Smooth muscle cell (in vitro differentiated cells): Measurements from ENCODE around the gene ZNF280D. TPM values are rescaled to one million over a fixed set of nuclear protein-coding genes. Genes with fewer than 3 reads are reported as not detected.

Experiments
- DNase-seq: peaks from one replicate; lab custom pipeline; 2025; ENCODE audit not compliant: unreplicated experiment; lab: John Stamatoyannopoulos, UW
- H2AFZ ChIP-seq: fragments of 200-600 bp; sonication (generic); 2 replicates; pipeline ENCODE4 v1.6.0; 2016; ENCODE audit warnings: antibody characterized with exemption, low read depth, mild to moderate bottlenecking
- H3F3A ChIP-seq: fragments of 200-600 bp; sonication (generic); 2 replicates; pipeline ENCODE4 v1.6.0; 2017; ENCODE audit warnings: antibody characterized with exemption, low read depth
- H3K27ac ChIP-seq: fragments of 200-600 bp; sonication (generic); 2 replicates; pipeline ENCODE4 v1.5.1; 2016; ENCODE audit warnings: low read depth, mild to moderate bottlenecking
- H3K27me3 ChIP-seq: fragments of 200-600 bp; sonication (generic); 2 replicates; pipeline ENCODE4 v1.6.1; 2016; ENCODE audit warnings: low read depth, mild to moderate bottlenecking
- H3K36me3 ChIP-seq: fragments of 200-600 bp; sonication (generic); 2 replicates; pipeline ENCODE4 v1.5.1; 2016; ENCODE audit warnings: low read depth
- H3K4me1 ChIP-seq: fragments of 200-600 bp; sonication (generic); 2 replicates; pipeline ENCODE4 v1.5.1; 2016; ENCODE audit warnings: low read depth
- H3K4me2 ChIP-seq: fragments of 200-600 bp; sonication (generic); 2 replicates; pipeline ENCODE4 v1.6.0; 2016; ENCODE audit warnings: mild to moderate bottlenecking
- H3K4me3 ChIP-seq: fragments of 200-600 bp; sonication (generic); 2 replicates; pipeline ENCODE4 v1.5.1; 2016; ENCODE audit warnings: mild to moderate bottlenecking
- H3K79me2 ChIP-seq: fragments of 200-600 bp; sonication (generic); 2 replicates; pipeline ENCODE4 v1.6.0; 2016; ENCODE audit warnings: low read depth, mild to moderate bottlenecking
- H3K9ac ChIP-seq: fragments of 200-600 bp; sonication (generic); 2 replicates; pipeline ENCODE4 v1.6.0; 2016; ENCODE audit warnings: low read depth
- H3K9me3 ChIP-seq: fragments of 200-600 bp; sonication (generic); replicated peaks from 2 replicates; pipeline ENCODE4 v1.5.1; 2016; ENCODE audit warnings: low read depth
- H4K20me1 ChIP-seq: fragments of 200-600 bp; sonication (generic); 2 replicates; pipeline ENCODE4 v1.6.0; 2016; ENCODE audit warnings: low read depth
- WGBS: methylation state at CpG from one replicate; pipeline ENCODE4 v1.1.7; 2016; ENCODE audit warnings: low lambda C conversion rate; 5-methylcytosine and 5-hydroxymethylcytosine counted together
- polyA plus RNA-seq: library from polyadenylated mRNA; unstranded; fragments of >200 nt; fragmentation: Nextera tagmentation; extraction: Ambion mirVana; gene quantifications from 2 replicates; pipeline ENCODE4 v1.2.1, GENCODE V29; 2016
- total RNA-seq: library from RNA; depleted of rRNA; stranded (reverse); fragments of >200 nt; gene quantifications from 2 replicates; pipeline ENCODE4 v1.2.3, GENCODE V29; 2014
- TF ChIP-seq, protein P1 (sequence below): fragments of 200-600 bp; sonication (generic); IDR thresholded peaks from 2 replicates; pipeline ENCODE4 v1.5.1; 2017; ENCODE audit warnings: borderline replicate concordance, mild to moderate bottlenecking, antibody characterized with exemption; ENCODE audit not compliant: insufficient read depth, poor library complexity, severe bottlenecking

ZNF280D gene
- total and polyA plus RNA-seq, 2 experiments from 2014 or later, result 0.94 to 4.3 TPM

DNA sequence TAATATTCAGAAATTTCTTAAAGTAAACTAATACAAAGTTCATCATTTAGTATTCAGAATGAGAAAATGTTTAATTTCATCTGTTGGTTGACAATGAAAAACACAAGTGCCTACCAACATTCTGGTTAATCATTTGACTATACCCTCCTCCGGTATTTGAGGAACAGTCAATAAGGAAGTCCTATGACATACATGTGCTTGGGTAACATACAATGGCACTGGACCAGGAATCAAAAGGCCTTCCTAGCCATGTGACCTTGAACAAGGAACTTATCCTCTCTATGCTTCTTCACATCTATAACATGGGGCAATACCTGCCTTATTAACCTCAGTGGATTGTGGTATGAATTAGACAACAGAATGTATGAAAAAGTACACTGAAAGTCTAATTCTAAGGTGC is 65.8 kb downstream of the ZNF280D start:
- WGBS, result 100% methylated on average over 1 of the region's 1 CpG
- Histone ChIP-seq H3K9me3 (no peaks in the 10 kb centered on the region), H3K79me2 (no peaks in the 10 kb centered on the region), H3F3A (no peaks in the 10 kb centered on the region), H3K27ac (no peak overlapping the region), H2AFZ (no peak overlapping the region), H3K9ac (no peak overlapping the region), H3K4me2 (no peak overlapping the region), H3K27me3 (no peaks in the 10 kb centered on the region), H3K36me3 (no peaks in the 10 kb centered on the region), H4K20me1 (no peaks in the 10 kb centered on the region), H3K4me3 (no peak overlapping the region), H3K4me1 (no peaks in the 10 kb centered on the region)
- DNase-seq, result no peak
- TF ChIP-seq, protein P1, sequence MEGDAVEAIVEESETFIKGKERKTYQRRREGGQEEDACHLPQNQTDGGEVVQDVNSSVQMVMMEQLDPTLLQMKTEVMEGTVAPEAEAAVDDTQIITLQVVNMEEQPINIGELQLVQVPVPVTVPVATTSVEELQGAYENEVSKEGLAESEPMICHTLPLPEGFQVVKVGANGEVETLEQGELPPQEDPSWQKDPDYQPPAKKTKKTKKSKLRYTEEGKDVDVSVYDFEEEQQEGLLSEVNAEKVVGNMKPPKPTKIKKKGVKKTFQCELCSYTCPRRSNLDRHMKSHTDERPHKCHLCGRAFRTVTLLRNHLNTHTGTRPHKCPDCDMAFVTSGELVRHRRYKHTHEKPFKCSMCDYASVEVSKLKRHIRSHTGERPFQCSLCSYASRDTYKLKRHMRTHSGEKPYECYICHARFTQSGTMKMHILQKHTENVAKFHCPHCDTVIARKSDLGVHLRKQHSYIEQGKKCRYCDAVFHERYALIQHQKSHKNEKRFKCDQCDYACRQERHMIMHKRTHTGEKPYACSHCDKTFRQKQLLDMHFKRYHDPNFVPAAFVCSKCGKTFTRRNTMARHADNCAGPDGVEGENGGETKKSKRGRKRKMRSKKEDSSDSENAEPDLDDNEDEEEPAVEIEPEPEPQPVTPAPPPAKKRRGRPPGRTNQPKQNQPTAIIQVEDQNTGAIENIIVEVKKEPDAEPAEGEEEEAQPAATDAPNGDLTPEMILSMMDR, result no peak

DNA sequence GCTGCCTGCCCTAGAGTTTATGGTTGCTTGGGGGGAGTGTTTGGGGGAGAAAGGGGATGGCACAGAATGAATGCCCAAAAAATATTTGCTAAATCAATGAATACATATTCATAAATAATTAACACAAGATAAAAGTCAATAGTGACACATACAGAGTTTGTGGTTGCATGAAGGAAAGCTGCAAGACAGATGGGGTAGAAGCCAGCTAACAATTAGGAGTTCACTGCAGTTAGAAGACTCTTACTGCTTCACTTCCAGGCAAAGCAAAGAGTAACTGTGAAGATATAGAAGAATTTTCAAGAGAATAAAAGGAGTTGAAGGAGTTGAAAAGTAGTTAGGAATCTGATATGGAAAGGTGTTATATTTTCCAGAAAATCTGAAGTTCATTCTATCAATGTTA is 72.4 kb downstream of the ZNF280D start:
- no peak overlapping the region for H3K4me3 ChIP-seq
- TF ChIP-seq, protein P1, result no peak

DNA sequence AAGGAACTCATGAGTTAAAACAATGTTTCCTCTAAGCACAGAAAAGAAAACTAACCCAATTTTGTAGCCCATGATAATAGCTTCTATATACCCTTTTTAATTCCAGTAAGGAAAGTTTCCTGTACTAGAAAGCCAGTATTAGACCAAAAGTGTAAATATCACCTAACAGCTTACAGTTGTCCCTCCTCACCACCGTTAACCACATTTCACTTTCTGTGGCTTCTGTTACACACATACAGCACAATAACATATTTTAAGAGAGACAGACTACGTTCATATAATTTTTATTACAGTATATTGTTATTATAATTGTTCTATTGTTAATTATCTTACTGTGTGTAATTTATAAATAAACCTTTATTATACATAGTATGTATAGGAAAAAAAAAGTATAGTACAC is 74.1 kb downstream of the ZNF280D start:
- no peak for DNase-seq
- Histone ChIP-seq H3K27ac (no peak overlapping the region), H3K9me3 (no peaks in the 10 kb centered on the region), H2AFZ (no peak overlapping the region), H3K4me1 (no peaks in the 10 kb centered on the region), H3K27me3 (no peaks in the 10 kb centered on the region), H4K20me1 (no peaks in the 10 kb centered on the region), H3F3A (no peaks in the 10 kb centered on the region), H3K4me2 (no peak overlapping the region), H3K4me3 (no peak overlapping the region), H3K36me3 (no peaks in the 10 kb centered on the region), H3K79me2 (no peaks in the 10 kb centered on the region), H3K9ac (no peak overlapping the region)
- TF ChIP-seq, protein P1, result no peak
- 72% methylated on average over 2 of the region's 2 CpGs for WGBS

More for the DNA sequence above, 72.4 kb downstream of the ZNF280D start:
- Histone ChIP-seq H3F3A (no peaks in the 10 kb centered on the region), H3K9ac (no peak overlapping the region), H4K20me1 (no peaks in the 10 kb centered on the region), H3K79me2 (no peaks in the 10 kb centered on the region), H3K27me3 (no peaks in the 10 kb centered on the region), H3K27ac (no peak overlapping the region), H3K9me3 (no peaks in the 10 kb centered on the region), H3K36me3 (no peaks in the 10 kb centered on the region), H3K4me2 (no peak overlapping the region), H3K4me1 (no peaks in the 10 kb centered on the region), H2AFZ (no peak overlapping the region)
- no peak for DNase-seq

DNA sequence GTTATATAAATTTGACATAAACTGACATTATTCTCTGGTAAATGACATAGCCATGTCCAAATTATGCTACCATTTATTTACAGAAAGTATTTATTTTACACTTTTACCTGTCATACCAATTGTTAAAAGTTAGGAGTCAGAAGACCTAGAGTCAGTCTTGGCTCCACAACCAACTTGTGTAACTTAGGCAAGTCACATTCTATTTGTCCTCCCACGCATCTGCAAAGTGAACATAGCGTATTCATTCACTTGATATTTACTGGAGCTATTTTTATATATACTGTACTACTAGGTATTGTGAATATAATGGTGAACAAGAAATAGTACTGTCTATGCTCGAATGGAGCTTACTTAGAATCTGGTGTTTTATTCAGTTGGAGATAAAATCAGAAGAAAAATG is 78.7 kb downstream of the ZNF280D start:
- H3K27me3 ChIP-seq, result no peaks in the 10 kb centered on the region
- H3K9me3 ChIP-seq, result no peaks in the 10 kb centered on the region
- DNase-seq, result no peak
- no peaks in the 10 kb centered on the region for H3K4me1 ChIP-seq
- H4K20me1 ChIP-seq, result no peaks in the 10 kb centered on the region
- no peaks in the 10 kb centered on the region for H3K79me2 ChIP-seq
- WGBS, result 88% methylated on average over 3 of the region's 3 CpGs
- H3K36me3 ChIP-seq, result no peaks in the 10 kb centered on the region
- no peak overlapping the region for H2AFZ ChIP-seq
- no peaks in the 10 kb centered on the region for H3F3A ChIP-seq
- H3K4me2 ChIP-seq, result no peak overlapping the region
- H3K27ac ChIP-seq, result no peak overlapping the region
- no peak overlapping the region for H3K9ac ChIP-seq
- TF ChIP-seq, protein P1, result no peak
- H3K4me3 ChIP-seq, result no peak overlapping the region
